GM18505 (cell line): ENCODE data around the gene WDFY1.

Source experiments
- ATAC-seq: cut with Tn5 transposase; IDR thresholded peaks from one replicate; pipeline ENCODE4 v1.9.1; 2021; ENCODE audit not compliant: unreplicated experiment
- POLR2A ChIP-seq: IDR thresholded peaks from 4 replicates; pipeline ENCODE4 v1.6.1; 2011; ENCODE audit warnings: borderline replicate concordance; ENCODE audit not compliant: insufficient read depth, insufficient read length; ENCODE audit errors: extremely low read depth

Gene WDFY1

DNA sequence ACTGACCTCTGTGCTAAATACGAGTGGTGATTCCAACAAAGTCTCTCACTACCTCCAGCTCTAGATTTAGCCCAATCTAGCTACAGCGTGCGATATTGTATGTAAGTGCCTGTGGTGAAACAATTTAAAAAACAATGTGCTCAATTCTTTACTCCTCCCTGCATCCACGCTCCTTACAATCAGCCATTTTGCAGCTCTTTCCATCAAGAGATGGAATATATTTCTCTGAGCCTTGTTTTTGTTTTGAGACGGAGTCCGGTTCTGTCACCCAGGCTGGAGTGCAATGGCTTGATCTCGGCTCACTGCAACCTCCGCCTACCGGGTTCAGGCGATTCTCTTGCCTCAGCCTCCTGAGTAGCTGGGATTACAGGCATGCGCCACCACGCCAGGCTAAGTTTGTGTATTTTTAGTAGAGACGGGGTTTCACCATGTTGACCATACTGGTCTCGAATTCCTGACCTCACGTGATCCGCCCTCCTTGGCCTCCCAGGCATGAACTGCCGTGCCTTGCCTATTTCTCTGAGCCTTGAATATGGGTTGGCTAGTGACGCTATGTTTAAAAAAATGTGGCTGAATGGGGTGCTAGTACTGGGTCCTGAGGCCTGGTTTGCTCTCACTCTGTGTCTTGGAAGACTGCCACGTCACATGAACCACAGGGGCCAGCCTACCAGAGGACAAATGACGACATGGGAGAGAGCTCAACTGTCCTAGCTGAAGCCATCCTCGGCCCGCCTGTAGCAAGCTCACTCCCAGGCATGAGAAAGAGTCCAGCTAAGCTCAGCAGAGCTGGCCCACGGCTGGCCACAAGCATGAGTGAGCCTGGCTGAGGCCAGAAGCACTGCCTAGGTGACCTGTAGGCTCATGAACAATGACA, 14.8 kb downstream of the WDFY1 start:
- ATAC-seq = no peak
- no peak for TF ChIP-seq POLR2A

DNA sequence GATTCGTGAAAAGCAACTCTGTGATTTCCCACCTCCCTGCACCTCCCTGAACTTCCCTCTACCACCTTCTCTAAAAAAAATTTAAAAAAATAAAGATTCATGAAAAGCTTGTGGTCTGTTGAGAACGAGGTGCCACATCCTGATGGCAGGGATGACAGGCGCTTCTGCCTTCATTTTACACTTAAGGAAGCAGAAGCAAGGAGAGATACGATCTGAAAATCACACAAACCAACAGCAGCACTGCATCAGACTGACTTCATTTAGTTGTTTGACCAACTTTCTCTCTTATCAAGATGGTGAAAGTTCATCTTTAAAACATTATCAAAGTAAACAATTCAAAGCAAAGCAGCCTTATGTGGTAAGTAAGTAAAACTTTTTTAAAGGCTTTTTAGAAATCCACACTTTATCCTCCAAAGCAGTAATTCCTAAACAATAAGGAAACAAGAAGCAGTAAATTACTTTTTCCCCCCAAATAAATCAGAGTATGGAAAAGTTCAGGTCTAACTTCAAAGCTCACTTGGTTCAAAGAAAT, 15.5 kb downstream of the WDFY1 start:
- no peak for ATAC-seq
- TF ChIP-seq POLR2A = no peak

DNA sequence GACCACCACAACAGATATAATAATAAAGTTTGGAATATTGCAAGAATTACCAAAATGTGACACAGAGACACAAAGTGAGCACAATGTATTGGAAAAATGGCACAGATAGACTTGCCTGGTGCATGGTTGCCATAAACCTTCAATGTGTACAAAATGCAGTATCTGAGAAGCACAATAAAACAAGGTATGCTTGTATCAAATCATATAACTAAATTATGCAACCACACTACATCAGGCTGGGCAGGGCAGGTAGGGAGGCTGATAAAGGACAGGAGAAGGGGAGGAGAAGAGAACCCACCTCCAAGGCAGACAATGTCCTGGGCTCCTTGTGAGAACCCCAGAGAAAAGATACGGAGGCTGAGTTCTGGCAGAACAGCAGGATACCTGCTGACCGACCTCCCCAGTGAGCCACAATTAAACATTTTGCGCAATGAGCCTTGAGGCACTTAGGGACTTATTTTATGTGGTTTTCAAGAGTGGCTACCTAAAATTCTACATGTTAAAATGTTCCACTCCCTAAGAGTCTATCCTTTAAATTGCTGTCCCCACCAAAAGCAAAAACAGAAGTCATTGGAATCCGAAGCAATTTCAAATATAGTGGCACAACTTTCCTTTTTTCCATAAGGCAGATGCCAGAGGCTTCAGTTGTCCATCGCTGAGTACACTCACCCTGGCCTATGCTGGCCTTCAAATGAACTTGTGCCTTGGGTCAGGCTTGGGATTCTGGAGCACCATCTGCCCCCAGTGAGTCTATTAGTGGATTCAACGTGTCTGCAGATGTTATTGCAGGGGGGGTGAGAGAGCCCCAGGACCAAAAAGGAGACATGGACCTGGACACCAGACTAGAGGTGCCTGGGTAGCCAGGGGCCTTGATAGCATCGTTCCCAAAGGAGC, 16.8 kb downstream of the WDFY1 start:
- TF ChIP-seq POLR2A = no peak
- ATAC-seq = no peak

DNA sequence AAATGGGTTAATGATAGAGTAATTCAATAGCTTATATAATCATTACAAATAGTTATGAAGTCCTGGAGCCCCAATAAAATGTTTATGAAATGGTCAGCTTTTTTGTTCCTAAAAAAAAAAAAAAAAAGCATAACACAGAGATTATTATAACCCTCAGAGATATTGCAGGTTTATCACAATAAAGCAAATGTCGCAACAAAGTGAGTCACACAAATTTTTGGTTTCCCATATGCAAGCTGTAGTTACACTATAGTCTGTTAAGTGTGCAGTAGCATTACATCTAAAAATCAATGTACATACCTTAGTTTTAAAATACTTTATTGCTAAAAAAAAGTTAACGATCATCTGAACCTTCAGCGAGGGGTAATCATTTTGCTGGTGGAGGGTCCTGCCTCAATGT, 20.0 kb downstream of the WDFY1 start:
- TF ChIP-seq POLR2A = no peak
- no peak for ATAC-seq

DNA sequence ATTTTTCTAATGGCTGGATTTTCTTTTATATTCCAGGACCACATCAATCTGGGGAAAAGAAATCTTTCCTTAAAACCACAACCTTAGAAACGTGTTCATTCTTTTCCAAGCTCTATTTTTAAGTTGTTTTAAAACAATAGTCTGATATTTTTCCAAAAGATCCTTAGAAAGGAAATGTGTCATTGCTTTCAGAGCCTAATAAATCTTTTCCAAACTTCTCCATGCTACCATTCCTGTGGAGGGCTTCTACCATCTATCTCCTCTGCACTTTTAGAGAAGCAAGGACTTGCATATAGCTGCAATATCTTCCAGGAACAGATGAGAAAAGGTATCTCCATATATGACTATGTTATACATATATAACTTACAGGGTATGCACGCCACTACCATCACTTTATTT, 21.2 kb downstream of the WDFY1 start:
- ATAC-seq = no peak
- TF ChIP-seq POLR2A = no peak

DNA sequence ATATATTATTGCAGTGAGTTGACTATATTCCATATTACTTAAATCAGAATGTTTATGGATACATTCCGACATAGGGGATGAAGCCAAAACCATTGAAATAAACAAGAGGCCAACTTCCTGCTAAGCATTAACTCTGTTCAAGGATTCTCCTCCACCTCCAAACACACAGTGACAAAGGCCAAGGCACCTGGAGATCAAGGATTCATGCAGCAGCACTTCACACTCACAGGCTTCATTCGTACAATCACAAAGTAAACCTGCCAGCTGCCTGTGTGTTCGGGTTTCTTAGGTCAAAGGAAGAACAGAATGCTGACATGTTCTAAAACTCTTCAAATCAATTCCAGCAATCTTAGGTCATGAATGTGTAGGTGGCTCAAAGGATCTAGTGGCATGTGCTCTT, 22.8 kb downstream of the WDFY1 start:
- TF ChIP-seq POLR2A = no peak
- ATAC-seq = no peak

DNA sequence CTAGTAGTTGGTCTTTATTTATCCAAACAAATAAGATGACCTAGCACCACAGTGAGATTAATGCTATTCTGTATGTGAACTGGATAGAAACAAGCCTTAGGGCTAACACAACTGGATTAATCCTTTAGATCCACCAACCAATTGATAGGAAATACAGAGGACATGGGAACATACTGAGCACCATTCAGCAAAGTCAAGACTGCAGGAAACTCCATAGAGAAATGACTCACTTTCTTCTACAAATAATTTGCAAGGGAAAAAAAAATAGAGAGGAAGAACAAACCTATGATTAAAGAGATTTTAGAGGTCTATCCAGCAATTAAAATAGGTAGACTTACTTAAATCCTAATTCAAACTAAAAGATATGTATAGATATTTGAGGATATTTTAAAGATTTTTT, 23.9 kb downstream of the WDFY1 start:
- no peak for ATAC-seq
- TF ChIP-seq POLR2A = no peak

DNA sequence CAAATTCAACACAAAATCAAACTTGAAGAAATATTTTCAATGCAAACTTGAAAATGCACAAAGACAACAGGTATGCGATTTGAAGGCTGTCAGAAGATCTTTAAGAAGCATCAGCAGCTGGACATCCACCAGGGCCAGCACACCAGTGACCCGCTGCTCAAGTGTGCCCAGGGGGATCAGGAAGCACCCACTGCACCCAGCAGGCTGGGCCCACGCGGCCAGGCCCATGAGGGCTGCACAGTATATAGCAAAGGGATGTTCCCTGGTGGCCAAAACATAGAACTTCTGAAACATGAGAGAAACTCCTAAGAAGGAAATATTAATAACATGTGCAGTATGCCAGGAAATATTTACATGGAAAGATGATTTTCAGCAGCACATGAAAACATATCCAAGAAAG, 25.0 kb downstream of the WDFY1 start:
- no peak for TF ChIP-seq POLR2A
- ATAC-seq = no peak

DNA sequence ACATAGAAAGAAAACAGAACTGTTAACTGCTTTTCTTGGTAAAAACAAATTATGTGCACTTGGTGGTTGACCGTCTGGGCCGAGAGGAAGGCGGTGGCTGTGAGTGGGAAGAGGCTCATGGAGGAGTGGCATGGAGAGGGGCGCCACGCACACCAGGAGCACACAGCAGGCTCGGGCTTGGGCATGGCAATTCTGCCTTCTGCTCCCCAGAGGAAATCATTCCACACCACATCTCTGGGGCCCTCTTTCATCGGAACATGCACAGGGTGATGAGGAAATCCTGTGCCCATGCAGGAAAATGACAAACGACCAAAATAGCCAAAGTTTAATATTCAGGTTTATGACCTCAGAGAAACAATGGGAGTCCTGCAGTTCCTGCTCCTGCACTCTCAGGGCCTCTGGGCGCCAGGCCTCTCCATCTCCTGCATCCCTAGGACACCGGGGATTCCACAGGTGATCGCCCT, 26.4 kb downstream of the WDFY1 start:
- no peak for TF ChIP-seq POLR2A
- no peak for ATAC-seq

DNA sequence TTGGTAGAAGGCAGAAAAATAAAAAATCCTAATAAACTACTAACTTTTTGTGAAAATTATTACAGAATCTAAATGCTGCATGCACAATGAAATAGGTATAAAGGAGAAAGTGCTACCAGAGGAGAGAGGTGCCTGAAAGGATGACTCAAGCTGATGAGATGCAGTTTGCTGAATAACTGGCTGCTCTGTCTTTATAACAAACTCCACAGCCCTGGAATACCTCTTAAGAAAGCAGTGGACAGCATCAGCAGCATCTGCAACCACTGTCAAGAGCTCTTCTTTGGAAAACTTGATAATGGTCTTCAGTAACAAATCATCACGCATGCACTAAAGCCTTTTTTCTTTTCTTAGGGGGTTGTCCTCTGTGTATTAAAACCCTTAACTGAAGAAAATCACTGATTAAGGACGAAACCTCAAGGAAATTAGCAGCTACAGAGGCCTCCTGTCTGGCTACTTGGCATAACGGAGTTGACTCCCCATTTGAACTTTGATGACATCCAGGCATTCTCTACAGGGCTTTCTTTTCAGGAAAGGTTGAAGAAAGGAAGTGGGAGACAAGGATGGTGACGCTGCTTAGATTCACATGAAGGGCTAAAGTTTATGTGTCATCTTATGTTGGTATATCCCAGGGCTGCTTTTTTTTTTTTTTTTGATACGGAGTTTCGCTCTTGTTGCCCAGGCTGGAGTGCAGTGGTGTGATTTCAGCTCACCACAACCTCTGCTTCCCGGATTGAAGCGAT, 28.8 kb downstream of the WDFY1 start:
- ATAC-seq = no peak
- TF ChIP-seq POLR2A = no peak

DNA sequence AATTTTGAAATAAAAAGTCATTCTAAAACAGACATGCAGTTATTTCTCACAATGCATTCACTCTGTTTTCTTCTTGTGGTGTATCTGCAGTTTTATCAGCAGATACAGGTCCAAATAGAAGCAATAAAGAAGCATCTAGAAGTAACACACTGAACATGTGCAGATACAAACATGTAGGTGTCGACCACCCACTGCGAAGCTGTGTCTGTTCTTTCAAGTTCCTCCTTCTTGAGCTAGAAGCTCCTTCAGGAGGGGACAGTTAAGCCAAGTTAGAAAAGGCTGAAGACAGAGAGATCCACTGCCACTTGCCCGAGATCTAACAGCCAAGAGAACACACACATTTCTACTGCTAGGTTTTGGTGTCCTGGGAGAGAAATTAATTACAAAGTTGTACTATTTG, 30.1 kb downstream of the WDFY1 start:
- no peak for TF ChIP-seq POLR2A
- no peak for ATAC-seq

DNA sequence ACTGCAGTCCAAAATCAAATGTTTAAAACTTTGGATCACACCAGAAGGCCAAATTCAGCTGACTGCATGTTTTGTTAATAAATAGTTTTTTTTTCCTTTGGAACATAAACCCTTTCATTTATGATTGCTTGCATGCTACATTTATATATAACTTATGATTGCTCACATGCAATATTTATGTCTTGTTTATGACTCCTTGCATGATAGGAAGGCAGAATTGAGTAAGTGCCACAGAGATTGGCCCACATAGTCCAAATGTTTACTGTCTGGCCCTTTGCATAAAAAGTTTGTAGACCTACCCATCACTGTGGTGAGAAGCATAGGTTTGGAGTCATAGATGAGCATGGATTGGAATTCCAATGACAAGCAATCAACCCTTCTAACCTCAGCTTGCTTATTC, 30.8 kb downstream of the WDFY1 start:
- TF ChIP-seq POLR2A = no peak
- no peak for ATAC-seq
